ENCODE results near the gene SLC16A14.
"Not testable (repeated sequence)": the region's sequence is repeated elsewhere in the genome, so short reads cannot be mapped to it uniquely, and the experiment has no call there.

SLC16A14 gene, protein sequence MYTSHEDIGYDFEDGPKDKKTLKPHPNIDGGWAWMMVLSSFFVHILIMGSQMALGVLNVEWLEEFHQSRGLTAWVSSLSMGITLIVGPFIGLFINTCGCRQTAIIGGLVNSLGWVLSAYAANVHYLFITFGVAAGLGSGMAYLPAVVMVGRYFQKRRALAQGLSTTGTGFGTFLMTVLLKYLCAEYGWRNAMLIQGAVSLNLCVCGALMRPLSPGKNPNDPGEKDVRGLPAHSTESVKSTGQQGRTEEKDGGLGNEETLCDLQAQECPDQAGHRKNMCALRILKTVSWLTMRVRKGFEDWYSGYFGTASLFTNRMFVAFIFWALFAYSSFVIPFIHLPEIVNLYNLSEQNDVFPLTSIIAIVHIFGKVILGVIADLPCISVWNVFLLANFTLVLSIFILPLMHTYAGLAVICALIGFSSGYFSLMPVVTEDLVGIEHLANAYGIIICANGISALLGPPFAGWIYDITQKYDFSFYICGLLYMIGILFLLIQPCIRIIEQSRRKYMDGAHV

DNA sequence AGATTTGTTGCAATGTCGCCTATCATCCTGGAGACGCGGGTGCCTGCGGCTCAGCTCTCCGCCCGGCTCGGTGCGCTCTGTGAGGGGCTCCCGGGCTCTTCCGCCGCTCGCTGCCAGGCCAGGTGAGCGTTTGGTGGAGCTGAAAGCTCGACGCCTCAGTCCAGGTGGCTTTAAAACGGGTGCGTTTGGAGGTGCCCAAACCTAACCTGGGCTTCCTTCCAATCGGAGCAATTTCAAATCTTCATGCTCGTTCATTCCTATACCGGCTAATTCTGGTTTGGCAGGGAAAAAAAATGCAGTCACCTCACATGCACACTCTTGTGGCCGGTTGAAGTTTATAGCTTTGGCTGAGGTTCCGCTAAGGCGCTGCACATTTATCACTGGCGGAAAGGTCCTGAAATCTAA is at the start of gene SLC16A14:
Gene SLC16A14 (minus strand): TSS at position 274 of the 405 bp plus-strand sequence. CDS start 9,572 bp downstream, outside the sequence.
- peak; percentile 20 for DNase-seq (ENCODE audit: low spot score)

DNA sequence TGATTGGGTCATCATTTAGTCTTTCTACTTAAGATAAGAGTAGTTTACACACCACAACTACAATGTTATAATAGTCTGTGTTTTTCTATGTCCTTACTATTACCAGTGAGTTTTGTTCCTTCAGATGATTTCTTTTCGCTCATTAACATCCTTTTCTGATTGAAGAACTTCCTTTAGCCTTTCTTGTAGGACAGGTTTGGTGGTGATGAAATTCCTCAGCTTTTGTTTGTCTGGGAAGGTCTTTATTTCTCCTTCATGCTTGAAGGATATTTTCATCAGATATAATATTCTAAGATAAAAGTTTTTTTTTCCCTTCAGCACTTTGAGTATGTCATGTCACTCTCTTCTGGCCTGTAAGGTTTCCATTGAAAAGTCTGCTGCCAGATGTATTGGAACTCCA is 38.0 kb upstream of the SLC16A14 start:
- DNase-seq (ENCODE audit: low spot score): no peak

DNA sequence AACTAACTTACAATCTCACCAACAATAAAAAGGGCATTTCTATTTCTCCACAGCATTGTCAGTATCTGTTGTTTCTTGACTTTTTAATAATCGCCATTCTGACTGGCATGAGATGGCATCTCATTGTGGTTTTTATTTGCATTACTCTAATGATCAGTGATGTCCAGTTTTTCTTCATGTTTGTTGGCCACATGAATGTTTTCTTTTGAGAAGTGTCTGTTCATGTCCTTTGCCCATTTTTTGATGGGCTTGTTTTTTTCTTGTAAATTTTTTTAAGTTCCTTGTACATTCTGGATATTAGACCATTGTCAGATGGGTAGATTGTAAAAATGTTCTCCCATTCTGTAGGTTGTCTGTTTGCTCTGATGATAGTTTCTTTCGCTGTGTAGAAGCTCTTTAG is 33.2 kb upstream of the SLC16A14 start:
- DNase-seq (ENCODE audit: low spot score): not testable (repeated sequence)

DNA sequence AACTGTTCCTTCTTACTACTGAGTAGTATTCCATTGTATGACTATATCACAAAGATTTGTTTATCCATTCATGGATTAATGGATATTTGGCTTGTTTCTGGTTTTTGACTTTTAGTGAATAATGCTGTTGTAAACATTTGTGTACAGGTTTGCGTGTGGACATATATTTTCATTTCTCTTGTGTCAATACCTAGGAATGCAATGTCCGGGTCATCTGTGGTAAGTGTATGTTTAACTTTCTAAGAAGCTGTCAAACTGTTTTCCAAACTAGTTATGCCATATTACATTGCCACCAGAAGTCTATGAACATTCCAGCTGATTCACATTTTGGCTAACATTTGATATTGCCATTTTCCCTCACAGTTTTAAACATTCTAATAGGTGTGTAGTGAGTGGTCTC is 29.1 kb upstream of the SLC16A14 start:
- DNase-seq (ENCODE audit: low spot score): no peak

DNA sequence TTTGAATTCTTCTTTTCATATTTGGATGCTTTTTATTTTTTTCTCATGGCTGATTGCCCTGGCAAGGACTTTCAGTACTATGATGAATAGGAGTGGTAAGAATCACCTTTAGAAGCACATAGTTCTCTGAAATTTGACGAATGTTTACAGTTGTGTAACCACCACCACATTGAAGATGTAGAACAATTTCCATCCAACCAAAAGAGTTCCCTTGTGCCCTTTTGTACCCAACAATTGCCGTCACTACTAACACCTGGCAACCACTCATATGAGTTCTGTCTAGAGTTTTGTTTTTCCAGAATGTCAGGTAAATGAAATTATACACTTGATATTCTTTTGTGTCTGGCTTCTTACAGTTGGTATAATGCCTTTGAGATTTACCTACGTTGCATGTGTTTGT is 28.7 kb upstream of the SLC16A14 start:
- no peak for DNase-seq (ENCODE audit: low spot score)

DNA sequence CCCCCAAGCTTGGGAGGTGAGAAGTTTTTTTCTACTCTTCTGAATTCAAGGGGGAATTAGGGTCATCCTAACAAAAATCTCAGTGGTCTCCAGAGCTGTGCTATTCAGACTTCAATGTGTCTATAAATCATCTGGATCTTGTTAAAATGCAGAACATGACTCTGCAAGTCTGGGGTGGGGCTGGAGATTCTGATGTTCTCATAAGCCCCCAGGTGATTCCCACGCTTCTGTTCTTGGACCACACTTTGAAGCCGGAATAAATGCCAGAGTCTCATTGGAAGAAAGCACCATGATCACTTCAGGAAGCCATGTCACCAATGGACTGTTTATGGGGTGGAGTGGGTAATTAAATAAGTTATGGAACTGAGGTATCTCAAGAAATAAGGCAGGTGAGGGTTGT is 22.2 kb upstream of the SLC16A14 start:
- no peak for DNase-seq (ENCODE audit: low spot score)

DNA sequence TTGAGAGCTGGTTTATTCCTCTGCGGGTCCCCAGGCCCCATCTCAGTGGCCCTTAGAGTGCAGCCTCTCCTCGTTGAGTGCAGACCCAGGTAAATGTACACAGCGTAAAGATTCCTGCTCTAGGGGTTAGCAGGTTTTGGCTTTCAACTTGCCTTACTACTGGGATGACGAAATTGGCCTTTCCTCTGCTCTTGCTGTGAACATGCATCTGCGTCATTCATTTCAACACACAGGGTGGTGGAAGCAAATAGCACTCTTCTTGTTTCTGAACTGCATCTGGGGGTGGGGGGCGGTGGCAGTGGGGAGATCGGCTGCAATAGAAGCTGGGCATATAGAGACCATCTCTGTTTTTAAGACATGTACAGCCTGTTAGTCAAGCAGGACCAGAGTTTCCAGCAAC is 16.5 kb upstream of the SLC16A14 start:
- no peak for DNase-seq (ENCODE audit: low spot score)

DNA sequence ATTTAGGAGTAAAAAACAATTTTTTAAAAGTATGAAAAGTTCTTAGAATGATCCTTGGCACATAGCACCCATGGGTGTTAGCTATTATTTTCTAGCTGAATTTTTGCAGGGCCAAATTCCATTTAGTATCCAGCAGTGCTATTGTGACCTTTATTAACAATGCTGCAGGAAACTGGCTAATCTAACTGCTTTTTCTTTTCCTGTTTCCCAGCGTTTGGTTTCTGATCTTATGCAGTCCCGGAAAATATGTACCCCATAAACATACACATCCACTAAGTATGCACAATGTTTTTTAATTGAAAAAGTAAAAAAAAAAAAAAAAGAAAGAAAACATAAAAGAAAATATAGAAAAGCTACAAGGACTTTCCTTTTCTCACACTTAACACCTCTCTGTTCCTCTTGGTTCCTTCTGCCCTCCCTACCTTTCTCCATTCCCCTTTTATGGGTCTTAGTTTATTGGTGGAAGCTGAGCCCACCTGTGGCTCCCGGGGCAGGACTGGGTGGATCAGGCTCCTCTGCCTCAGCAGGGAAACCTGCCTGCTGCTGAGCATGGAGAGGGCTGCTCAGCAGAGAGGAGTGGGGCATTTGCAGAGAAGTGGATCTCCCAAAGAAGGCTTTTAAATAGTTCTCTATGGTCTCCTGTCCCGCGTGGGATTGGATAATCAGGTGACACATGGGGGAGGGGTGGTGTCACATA is 9.3 kb upstream of the SLC16A14 start:
- no peak for DNase-seq (ENCODE audit: low spot score)

DNA sequence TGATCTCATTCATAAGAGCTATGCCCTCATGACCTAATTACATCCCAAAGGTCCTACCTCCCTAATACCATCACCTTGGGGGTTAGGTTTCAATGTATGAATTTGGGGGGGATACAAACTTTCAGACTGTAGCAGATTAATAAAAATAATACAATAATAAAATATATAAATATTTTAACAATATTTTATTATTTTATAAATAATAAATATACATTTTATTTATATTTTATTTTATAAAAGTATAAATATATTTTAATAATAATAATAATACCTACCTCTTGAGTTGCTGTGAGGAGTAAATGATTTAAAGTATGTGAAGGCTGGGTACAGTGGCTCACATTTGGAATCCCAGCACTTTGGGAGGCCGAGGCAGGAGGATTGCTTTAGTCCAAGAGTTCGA is 8.1 kb upstream of the SLC16A14 start:
- no peak for DNase-seq (ENCODE audit: low spot score)

DNA sequence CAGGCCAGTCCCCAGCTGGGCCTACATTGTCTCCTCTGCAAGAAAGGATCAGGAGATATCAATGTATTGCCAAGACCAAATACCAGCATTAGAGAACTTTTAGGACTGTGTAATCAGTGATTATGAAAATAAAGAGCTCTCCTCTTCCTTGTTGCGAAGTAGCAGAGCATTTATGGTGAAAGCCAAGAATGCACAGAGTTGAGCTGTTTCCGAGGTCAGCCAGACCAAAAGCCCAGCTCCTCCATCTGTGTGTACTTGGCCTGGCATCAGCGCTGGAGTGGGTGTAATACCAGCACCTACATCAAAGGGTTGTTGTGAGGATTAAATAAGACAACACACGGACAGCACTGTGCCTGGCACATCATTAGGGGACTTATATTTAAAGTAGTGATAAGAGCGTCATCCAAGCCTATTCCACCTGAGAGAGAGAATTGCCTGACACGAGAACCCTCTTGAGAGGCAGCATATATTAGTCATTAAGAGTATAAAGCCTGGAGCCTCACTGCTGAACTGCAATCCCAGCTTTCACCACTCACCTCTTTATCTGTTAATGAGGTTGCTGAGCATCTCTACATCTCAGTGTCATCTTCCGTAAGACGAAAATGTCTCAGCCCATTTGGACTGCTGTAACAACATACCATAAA is 7.4 kb upstream of the SLC16A14 start:
- DNase-seq (ENCODE audit: low spot score): no peak

DNA sequence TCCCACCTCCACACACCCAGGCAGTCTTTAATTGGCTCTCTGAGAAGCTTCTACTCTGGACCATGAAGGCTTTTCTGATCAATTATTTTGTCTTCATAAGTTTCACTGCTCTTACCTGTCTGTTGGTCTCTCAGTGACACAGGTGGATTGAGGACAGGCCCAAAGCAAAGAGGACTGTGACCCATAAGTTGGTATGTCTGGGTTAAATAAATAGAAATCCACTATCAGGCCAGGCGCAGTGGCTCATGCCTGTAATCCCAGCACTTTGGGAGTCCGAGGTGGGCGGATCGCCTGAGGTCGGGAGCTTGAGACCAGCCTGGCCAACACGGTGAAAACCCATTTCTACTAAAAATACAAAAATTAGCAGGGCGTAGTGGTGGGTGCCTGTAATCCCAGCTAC is 2.7 kb upstream of the SLC16A14 start:
- DNase-seq (ENCODE audit: low spot score): no peak

DNA sequence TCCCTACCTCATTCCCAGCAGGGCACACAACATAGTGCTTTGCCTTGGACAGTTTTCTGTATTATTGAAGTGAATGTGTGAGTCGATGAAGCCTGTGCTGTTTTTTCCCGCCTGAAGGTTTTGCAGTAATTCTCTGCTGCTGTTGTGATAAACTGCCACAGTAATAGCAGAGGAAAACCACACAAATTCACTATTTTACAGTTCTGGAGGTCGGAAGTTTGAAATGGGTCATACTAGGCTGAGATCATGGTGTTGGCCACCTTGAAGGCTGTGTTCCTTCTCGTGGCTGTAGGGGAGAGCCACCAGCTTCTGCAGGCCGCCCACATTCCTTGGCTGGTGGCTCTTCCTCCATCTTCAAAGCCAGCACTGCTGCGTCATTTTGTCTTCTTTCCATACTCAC is 678 bp upstream of the SLC16A14 start:
- no peak for DNase-seq (ENCODE audit: low spot score)

DNA sequence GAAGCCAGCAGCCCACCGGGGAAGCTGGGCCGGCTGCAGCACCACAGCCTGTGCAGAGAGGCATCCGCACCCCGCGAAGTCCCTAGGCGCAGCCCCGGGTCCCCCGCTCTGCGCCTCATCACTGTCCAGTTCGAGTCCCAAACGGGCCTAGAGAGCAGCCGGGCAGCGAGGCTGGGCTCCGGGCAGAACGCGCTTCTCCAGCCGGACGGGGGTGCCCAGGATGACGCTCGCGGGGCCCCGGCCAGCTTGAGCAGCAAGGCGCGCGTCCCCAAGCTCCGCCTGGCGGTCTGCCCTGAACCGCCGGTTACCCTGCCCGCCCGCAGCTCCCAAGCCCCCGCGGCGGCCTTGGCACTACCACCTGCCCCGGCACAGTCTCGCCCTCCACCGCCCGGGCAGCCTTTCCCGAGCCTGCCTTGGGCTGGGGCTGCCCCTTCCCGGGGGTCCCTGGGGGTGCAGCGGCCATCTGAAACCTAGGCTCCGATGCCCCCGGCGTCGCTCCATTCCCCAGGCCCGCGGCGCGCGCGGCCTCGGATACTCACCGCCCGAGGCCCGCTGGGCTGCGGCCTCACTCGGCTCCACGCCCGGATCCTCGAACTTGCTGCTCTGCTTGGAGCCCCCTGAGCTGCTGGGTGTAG is 591 bp downstream of the SLC16A14 start:
- DNase-seq (ENCODE audit: low spot score): peak; percentile 26

DNA sequence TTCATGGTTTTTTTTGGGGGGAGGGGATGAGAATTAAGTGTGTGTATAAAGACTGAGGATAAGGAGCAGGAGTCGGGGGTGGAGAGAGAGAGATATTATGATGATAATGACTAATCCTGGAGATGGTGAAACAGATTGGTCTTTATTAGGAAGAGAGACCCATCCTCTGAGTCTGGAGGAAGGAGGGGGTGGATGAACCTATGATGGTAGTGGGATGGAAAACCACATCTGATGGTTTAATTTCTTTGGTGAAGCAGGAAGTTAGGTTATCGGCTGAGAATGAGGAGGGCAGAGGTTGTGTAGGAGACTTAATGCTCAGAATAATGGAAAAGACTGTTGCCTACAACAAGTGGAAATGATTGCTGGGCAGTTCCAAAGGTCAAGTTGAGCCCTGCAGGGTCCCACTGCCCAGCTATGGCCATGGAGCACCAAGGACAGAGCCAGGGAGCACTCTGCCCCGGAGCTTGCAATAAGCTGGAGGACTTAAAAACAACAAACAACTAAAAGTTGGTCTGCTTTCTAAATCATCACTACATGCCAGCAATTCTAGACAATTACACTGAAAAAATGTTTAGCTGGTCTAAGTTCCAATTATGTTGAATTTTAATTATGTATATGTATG is 7.9 kb downstream of the SLC16A14 start:
- no peak for DNase-seq (ENCODE audit: low spot score)

DNA sequence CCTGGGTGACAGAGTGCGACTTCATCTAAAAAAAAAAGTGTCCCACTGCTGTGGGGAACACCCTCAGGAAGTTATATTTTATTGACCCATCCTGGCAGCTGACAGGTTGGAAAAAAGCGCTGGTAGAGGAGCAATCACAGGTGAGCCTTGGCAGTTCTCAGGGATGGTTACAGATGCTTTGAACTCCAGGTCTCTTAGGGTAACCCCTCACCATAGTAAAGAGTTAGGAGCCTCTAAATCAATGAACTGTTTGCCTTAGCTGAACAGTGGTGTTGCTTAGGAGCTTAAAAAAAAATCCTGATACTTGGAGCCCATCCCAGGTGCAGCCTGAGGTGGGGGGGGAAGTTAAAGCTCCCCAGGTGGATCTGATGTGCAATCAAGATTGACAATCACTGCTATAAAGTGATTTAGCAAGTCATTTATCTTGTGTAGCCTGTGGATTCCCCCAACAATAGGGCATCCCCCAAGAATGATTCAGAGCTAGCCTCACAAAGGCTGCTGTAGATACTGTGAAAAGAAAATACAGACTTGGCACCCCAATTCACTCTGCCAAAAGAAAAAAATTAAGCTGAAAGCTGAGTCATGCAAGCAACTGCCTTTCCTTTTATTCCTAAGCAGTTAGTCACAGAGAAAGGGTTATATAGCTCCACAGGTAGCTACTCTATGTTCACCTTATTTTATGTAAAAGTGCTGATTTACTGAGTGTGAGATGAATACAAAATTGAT is 14.8 kb downstream of the SLC16A14 start:
- no peak for DNase-seq (ENCODE audit: low spot score)

DNA sequence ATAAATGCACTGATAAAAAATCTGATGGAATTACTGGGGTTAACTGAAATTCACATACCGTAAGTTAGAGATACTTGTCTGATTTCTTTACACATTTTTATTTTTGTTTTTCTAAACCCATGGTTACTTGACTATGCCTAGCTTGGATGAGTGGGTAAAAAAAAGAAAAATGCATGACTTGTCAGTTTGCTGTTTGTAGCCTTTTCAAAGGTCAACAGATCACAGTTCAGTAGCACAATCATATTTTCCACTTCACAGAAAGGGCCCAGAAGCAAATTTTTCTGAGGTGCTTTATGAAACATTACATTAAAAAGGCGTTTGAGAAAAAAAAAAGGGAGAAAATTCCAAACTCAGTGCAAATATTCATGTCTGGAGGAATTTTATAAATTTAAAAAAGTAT is 16.4 kb downstream of the SLC16A14 start:
- DNase-seq (ENCODE audit: low spot score): no peak

DNA sequence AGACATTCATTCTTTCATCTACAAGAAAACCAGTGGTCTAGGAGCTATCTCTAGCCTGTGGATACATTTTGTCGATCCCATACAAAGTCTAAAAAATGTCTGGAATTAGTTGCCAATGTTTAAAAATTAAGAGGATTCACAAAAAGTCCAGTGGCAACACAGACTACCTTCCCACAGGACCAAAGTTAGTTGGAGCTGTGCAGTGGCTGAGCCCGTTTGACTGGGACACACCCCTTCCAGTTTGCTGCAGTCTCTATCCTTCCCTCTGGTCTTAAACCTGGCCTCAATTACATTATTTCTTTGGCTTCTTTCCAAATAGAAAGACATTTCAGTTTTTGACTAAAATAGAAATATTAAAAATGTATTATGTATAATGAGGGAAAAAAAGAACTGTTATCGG is 18.6 kb downstream of the SLC16A14 start:
- no peak for DNase-seq (ENCODE audit: low spot score)

DNA sequence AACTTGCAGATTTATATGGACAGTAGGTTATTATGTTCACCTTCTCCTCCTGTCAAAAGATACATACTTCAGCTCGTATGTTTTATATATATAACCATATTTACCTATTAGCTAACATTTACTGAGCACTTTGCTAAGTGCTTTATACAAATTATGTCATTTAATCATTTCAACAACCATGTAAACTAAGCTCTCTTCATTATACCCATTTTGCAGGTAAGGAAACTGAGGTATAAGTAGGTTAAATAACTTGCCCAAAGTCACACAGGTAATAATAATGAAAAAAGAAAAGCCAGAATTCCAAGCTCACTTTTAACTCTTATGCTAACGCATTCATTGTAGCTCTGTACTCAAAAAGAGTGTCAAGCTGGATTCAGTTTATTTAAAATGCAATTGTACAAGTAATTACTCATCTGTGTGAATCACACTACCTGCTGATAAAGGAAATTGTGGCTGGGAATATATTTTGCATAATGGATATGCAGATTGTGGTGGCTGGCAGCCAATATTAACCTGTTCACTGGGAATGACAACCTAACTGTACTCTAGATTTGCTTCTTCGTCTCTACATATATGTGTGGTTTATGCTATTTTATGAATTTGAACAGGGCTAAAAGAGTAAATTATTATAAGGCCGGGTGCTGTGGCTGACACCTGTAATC is 20.6 kb downstream of the SLC16A14 start:
- DNase-seq (ENCODE audit: low spot score): no peak

DNA sequence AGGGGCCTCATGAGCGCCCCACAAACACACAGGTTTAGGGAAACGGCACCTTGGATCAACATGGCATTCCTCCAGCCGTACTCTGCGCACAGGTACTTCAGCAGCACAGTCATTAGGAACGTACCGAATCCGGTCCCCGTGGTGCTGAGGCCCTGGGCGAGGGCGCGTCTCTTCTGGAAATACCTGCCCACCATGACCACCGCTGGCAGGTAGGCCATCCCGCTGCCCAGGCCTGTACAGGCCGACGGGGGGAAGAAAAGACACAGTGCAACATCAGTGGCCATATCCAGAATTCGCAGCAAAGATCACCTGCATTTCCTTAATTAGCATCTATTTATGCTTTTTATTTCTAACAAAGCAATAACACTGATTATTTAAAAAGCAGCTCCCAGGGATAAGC is 22.2 kb downstream of the SLC16A14 start:
- DNase-seq (ENCODE audit: low spot score): no peak

DNA sequence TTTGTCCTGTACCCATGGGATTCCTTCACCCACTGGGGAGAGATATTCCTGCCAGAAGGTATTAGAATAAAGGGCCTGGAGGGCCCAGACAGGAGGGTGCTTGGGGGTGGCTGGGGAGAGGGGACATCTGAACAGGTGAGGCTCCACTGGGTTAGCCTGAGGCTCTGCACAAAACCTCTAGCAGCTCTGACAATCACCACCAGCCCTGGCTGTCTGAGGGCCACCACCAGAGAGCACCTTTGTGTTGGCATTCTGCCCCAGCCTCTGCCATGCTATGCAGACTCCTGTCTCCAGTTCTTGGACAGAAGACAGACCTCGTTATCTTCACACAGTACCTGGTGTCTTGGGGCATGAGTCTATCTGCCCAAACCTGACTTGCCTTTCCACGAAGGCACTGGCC is 25.3 kb downstream of the SLC16A14 start:
- no peak for DNase-seq (ENCODE audit: low spot score)

DNA sequence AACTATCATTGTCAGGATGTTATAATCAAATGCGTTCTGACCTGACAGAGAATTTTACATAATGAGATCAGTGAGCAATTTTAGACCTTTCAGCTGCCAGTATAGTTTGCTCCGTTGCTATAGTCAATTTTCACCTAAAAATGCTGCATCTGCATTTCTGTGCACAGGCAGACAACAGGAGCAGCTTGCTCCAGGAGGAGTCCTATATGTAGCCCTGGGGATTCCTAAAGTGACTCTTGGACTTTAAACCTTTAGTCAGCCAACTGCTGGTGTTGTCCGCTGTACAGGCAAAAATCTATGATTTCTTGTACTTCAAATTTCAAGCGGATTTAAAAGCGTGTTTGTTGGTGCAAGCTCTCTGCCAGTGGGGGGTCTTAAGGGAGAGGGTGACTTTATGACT is 25.7 kb downstream of the SLC16A14 start:
- DNase-seq (ENCODE audit: low spot score): no peak

Measured in HuH-7.5 (cell line).